Stimulated activated naive CD4-positive, alpha-beta T cell (primary cell): ENCODE measurements around the gene TCP11L2.
"Not testable (repeated sequence)": the region's sequence is repeated elsewhere in the genome, so short reads cannot be mapped to it uniquely, and the experiment has no call there.

Experiments used
- DNase-seq, 6 experiments: peaks; one replicate each; lab custom pipeline; 2025; lab: John Stamatoyannopoulos, UW

Gene TCP11L2

DNA sequence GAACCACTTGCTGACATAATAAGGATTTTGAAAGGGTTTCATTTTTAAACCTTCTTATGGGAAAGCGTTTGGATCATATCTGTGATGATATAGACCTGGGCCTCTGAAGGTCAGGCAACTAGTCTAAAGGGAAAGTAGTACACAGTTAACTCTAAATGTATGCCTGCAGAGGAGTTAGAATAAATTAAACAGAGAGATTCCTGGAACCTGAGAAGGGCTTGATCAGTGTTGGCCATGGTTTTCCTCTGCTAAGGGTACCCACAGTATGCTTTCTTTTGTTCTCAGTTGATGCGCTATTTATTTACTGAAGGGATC lies 40.6 kb downstream of the TCP11L2 start:
- no peak for DNase-seq

DNA sequence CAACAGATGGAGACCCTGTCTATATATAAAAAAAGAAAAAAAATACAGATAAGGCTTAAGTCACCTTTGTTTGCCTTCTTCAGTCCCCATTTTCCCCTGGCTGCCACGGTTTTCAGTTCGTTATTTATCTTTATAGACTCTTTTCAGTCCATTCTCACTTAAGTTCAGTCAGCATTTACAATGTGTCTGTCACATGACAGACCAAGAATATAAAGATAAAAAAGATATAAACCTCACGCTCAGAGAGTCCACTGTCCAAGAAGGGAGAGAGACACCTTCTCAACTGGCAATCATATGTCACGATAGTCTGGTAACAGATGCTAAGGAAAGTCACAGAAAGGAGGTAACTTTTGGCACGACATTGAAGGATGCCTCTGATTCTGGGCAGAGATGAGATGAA lies 41.6 kb downstream of the TCP11L2 start:
- no peak for DNase-seq

DNA sequence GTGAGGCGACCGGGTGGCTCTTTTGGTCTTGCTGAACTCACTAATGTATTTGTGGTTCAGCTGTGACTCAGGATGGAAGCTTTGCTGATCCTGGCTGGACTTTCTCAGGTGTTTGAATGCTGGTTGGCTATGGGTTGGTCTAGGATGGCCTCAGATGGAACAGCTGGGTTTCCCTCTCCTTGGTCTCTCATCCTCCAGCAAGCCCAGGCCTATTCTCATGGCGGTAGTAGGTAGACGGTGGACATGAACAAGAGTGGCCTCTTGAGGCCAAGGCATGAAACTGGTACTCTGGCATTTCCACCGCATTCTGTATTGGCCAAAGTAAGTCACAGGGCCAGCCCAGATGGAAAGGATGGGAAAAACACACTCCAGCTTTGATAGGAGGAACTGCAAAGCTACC lies 43.2 kb downstream of the TCP11L2 start:
- DNase-seq, result no peak

DNA sequence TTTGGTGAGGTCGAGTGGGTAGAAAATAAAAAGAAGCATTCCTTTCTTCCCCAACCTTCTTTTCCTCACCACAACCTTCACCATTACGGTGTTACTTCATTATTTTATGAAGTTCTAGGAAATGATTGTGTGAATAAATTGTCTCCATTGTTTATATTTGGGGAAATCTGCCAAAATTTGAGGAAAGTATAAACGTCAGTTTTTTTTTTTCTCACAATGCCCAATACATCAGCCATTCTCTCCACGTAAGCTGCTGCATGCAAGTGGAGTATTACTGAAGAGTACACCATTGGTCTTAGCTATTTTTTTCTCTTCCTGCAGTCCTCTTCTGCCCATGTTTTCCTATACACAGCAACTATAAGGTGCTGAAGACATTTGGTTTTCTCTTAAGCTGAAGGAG lies 45.9 kb downstream of the TCP11L2 start:
- no peak for DNase-seq

DNA sequence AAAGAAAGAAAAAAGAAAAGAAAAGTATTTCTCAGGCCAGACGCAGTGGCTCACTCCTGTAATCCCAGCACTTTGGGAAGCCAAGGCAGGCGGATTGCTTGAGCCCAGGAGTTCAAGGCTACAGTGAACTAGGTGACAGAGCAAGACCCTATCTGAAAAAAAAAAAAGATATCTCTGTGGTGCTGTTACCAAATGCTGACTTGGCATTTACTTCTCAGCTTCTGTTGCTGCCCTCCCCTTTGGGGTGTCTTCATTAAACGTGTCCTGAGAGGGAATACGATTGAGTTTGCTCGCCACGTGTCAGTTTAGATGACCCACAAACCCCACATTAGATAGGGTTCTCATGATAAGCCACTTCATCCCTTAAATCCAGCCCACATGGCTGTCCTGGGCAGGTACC lies 50.6 kb downstream of the TCP11L2 start:
- DNase-seq, result no peak

DNA sequence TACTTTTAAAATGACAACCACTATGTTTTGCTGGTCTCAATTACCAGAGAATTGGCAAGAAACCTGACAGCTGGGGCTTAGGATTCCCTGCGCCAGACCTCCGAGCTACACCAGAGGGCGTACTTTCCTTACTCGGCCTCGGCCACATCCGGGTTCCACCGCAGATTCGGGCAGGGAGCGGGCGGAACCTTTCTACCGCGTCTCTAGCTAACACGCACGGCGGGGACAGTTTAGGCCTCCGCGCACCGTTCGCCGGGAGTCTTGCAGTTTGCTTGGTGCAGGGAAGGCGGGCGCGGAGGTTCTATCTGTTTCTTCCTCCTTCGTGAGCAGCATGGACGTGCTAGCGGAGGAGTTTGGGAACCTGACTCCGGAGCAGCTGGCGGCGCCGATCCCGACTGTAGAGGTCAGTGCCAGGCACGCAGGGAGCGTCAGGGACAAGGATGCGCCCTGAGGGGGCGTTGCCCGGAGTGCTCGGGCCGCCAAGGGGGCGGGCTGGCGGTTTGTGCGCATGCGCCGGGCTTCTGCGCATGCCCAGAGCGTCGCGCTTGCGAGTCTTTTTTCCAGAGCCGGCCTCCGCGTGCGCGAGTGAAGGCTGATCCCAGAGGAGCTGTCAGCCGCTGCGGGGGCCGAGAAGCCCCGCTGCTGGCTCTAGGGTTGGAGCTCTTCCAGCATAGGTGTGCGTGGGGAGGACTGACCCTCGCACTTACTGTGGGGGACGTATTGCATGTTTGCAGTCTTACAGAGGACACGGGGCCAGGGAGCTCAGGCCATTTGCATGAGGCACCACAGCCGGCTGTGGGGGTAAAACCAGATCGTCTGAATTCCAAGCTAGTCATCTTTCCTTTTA lies 55.2 kb downstream of the TCP11L2 start, which contains the start of gene POLR3B:
Gene POLR3B (plus strand): TSS at position 200 of the 847 bp plus-strand sequence. CDS start 132 bp downstream, at position 332.
- peak; percentile 93 to 100 (median 96) for DNase-seq

DNA sequence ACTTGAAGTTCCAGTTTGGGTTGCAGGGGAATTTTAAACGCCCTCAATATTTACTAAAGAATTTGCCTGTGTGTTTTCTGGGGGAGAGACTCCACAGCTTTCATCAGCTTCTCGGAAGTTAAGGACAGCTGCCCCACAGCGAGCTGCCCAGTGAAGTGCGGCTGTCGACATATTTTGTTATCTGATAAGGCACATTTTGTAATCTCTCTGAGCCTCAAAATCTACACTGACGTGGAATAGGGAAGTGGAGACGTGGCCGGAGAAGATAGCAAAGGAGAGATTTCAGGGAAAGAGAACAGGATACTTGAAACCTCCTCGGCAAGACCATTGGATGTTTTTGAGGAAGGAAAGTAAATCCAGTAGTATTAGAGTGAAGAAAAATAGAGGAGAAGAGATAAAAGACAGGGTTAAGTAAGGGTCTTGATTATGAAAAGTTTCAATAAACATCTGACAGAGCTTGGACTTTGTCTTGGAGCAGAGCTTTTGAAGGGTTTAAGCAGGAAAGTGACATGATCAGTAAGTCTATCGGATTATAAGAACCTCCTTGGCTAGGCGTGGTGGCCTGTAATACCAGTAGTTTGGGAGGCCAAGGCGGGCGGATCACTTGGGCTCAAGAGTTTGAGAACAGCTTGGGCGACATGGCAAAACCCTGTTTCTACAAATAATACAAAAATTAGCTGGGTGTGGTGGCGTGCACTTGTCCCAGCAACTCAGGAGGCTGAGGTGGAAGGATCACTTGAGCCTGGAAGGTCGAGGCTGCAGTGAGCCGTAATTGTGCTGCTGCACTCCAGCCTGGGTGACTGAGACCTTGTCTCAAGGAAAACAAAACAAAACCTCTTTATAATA lies 56.1 kb downstream of the TCP11L2 start:
- no peak for DNase-seq

DNA sequence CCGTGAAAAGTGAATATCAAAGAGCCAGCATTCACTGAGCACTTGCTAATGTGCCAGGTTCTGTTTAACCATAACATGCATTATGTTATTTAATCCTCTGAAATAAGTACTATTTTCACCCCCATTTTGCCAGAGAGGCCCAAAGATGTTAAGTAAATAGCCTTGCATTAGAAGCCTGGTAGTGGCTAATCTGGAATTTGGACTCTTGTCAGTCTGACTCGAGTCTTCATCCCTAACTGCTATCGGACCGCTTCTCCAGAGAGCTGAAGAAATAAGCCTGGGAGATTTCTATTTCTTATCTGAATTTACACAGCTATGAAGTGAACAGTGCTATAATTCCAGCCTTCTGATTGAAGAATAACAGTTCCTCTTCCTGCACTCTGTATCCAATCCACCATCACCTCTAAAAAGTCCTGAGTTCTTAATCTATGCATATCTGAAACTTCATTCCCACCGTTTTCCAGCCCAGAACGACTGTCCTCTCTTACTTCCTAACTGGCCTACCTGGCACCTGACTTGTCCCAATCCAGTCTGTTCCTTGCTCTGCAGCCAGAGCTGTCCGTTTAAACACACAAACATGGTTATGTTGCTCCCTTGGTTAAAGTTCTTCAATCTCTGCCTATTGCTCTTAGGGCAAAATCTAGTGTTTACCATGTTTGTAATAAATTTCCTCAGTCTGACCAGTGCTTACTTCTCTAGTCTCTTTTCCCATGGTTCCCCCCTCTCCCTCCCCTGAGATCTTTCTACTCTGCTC lies 57.3 kb downstream of the TCP11L2 start:
- DNase-seq, result no peak

DNA sequence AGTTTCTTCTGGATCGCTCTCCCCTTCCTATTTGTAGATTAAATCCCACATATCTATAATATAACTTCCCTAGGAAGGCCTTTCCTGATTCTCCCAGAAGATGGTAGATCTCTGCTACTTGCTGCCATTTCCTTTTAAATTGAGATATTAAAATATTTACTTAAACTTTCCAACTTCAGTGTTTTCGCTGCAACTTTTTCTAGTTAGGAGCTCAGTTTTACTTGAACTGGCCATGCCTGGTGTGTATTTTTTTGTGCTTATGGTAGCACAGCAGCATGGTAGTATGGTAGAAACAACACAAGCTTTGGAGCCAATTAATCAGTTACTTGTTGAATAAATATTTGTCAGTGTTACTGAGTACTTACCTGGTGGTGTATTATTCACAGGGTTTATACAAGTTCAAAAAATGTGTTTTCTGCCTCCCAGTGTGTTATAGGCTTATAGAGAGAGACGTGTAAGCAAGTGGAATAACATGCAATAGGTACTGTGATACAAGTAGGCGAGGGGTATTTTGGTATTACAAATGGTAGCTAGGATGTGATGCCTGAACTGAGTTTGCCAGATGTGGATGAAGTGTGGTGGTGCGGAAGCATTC lies 58.0 kb downstream of the TCP11L2 start:
- DNase-seq, result no peak

DNA sequence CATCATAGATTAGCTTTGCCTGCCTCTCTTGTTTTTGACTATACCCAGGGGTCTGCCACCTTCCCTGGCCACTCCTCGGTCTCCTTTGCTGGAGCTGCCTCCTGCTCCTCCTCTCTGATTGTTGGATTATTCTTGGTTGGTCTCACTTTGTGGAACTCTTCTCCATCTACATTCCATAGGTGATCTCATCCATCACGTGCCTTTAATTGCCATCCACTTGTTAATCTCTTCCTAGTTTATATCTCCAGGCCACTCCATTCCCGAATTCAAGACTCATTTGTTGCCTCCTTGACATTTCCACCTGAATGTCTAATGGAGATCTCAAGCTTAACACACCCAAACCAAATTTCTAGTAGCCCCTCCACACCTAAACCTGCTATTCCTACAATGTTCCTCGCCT lies 60.4 kb downstream of the TCP11L2 start:
- DNase-seq, result no peak

DNA sequence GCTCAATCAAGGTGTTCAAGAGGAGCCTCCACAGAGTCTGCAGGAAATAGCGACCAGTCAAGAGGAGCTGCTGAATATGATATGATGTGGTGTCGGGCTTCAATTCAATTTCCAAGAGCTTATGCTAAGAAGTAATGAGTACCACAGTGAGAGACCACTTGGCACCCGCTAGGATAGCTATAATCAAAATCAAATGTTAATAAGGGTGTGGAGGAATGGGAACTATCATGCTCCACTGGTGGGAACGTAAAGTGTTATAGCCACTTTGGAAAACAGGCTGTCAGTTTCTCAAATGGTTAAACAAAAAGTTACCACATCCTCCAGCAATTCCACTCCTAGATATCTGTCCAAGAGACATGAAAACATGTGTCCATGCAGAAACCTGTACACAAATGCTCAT lies 61.7 kb downstream of the TCP11L2 start:
- DNase-seq, result no peak

DNA sequence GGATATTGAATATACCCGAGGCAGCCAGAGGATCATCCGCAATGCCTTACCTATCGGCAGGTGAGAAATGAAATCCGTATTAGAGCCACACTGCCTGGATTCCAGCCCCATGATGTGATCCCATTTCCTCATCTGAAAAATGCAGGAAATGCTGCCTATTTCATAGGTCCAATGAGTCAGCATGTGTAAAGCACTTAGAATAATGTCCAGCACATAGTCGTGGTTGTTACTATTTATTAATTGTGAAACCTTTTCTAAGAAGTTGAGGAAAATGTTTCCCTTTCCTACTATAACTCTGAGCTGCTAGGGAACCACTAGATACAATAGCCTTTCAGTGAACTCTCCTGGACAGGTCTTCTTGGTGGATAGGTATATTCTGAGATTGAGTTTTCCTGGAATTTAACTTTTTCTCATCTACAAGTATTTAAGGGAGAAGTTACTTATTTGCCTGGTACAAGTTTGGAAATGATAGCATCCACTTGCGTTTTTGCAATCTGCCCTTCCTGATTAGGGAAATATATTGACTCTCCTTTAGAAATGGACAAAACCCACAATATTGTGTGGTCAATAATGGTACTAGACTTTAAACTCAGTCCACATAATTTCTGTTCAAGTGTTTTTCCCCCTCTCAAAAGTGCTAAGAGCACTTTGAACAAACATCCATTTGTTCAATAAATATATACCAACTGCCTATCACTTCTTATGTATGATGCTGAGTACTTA lies 67.3 kb downstream of the TCP11L2 start:
- no peak for DNase-seq

DNA sequence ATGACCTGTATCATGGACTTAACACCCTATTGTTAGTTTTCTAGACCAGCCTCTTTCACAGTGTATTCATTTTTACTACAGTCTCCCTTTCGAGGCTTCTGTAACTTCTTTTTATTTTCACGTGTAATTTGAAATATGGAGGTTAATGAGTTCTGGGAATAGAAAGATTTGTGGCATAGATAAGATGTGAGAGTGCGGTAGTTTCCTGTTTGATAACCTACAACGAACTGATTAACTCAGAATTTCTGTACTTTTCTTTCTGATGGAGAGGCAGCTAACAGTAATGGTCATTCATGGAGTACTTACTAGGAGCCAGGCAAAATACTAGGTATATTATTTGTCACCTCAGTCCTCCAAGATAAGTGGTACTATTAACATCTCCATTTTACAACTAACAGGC lies 76.3 kb downstream of the TCP11L2 start:
- DNase-seq, result no peak

DNA sequence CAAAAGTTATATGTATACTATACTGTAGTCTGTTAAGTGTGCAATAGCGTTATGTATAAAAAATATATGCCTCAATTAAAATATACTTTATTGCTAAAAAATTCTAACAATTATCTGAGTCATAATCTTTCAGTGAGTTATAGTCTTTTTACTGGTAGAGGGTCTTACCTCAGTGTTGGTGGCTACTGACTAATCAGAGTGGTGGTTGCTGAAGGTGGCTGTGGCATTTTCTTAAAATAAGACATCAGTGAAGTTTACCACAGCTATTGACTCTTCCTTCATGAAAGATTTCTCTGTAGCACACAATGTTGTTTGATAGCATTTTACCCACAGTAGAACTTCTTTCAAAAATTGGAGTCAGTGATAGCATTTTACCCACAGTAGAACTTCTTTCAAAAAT lies 78.4 kb downstream of the TCP11L2 start:
- no peak for DNase-seq

DNA sequence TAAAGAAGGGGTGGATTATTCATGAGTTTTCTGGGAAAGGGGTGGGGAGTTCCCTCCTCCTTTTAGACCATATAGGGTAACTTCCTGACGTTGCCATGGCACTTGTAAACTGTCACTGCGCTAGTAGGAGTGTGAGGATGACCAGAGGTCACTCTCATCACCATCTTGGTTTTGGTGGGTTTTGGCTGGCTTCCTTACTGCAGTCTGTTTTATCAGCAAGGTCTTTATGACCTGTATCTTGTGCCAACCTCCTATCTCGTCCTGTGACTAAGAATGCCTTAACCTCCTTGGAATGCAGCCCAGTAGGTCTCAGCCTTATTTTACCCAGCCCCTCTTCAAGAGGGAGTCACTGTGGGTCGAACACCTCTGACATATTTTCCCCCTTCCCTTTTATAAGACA lies 79.3 kb downstream of the TCP11L2 start:
- not testable (repeated sequence) for DNase-seq

DNA sequence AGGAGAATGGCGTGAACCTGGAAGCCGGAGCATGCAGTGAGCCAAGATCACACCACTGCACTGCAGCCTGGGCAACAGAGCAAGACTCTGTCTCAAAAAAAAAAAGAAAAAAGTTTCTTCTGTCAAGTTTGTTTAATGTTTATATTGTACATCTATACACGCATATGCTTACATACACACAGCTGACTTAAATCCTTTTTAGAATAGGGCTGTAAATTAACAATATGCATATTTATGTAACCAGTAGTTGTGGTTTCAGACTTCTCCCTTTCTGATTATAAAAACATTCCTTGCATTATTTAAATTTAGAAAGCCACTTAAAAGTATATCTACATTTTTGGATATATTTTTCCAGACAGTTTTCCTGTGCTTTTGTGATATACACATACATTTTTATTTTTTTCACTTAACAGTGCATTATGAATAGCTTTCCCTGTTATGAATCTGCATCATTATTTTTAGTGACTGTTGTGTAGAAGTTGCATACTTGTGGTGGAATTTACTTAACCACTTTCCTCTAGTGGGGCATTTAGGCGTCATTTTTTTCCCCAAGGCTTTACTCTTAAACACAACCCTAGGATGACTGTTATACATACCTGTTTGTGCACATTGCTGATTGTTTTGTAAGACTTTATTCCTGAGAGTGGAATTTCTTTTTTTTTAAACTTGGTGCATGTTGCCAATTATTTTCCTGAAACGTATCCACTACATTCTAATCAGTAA lies 84.4 kb downstream of the TCP11L2 start:
- DNase-seq, result no peak

DNA sequence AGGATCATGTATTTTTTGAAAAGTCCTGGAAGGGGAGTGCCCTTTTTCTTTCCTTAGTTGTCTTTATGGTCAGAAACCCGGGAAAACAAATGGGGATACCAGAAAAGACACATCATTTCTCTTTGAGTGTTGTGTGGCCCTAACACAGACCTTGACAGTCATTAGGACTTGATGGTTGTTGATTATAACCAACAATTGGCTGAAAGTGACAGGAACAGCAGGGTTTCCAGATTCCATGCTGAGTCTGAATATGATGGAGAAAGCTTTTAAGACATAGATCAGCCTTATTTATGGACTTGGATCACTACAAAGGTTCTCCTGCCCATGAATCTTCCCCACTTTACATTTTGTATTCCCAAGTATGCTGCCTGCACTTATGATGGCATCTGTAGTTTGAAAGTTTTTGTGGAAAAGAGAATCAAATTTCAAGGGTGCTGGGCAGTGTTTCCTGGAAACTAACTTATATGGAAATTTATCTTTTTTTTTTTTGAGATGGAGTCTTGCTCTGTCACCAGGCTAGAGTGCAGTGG lies 85.4 kb downstream of the TCP11L2 start:
- DNase-seq, result no peak

DNA sequence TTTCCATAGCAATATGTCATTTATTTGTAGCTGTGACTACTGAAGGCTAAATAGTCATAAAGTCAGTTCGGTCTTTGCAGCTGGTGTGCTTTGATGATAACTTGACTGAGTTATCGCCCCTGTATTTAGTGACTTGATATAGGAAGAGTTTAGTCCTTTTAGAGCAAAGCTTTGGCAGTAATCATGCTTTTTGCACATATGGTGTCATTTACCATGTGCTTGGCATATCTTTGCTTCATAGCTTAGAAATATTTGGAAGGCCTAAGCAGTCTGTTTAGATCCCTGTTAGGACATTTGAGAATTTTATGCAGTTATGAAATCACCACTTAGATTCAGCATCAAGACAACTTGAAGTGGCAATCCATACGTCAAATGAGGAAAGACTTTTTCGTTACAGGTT lies 86.6 kb downstream of the TCP11L2 start:
- DNase-seq, result no peak

DNA sequence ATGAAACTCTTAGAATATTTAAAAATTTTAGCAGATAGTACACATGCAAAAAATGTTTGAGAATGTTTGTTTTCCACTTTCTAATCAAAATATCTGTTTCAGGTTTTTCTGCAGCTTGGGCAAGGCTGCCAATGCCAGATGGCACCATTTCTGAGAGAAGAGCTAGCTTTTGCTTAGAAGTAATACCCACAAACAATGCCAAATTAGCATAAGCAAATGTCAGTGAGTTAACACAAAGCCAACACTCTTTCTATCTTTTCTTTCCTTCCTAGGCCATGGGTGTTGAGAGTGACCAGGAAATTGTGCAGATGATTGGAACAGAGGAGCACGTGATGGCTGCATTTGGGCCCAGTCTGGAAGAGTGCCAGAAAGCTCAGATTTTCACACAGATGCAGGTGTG lies 90.2 kb downstream of the TCP11L2 start:
- DNase-seq, result no peak
